ENCODE measurements around the gene POU6F2.
A peak's percentile ranks its signal among the peaks of the same experiment; 100 is the strongest.

Gene POU6F2

GRCh38 chr7:39197831-39198230 lies 220.1 kb downstream of the POU6F2 start:
- peak; percentile 53 for DNase-seq

GRCh38 chr7:39198556-39198955 lies 220.8 kb downstream of the POU6F2 start:
- DNase-seq = no peak

- DNase-seq = peak; percentile 23
Measured at GRCh38 chr7:39199006-39199405, 221.3 kb downstream of the POU6F2 start.

- DNase-seq = no peak
Measured at GRCh38 chr7:39199951-39200350, 222.2 kb downstream of the POU6F2 start.

- no peak for DNase-seq
Measured at GRCh38 chr7:39202041-39202440, 224.3 kb downstream of the POU6F2 start.

- DNase-seq = no peak
Measured at GRCh38 chr7:39210362-39210761, 232.7 kb downstream of the POU6F2 start.

- peak; percentile 87 for DNase-seq
Measured at GRCh38 chr7:39211581-39211980, 233.9 kb downstream of the POU6F2 start.

GRCh38 chr7:39212876-39213275 lies 235.2 kb downstream of the POU6F2 start:
- no peak for DNase-seq

GRCh38 chr7:39217783-39218182 lies 240.1 kb downstream of the POU6F2 start:
- DNase-seq = no peak

GRCh38 chr7:39219869-39220268 lies 242.2 kb downstream of the POU6F2 start:
- DNase-seq = no peak

- peak; percentile 83 for DNase-seq
Measured at GRCh38 chr7:39221901-39222300, 244.2 kb downstream of the POU6F2 start.

GRCh38 chr7:39228946-39229345 lies 251.2 kb downstream of the POU6F2 start:
- peak; percentile 96 for DNase-seq

GRCh38 chr7:39233851-39234529 lies 256.3 kb downstream of the POU6F2 start:
- DNase-seq = no peak

GRCh38 chr7:39238234-39238869 lies 260.6 kb downstream of the POU6F2 start:
- no peak for DNase-seq

- no peak for DNase-seq
Measured at GRCh38 chr7:39240864-39241263, 263.2 kb downstream of the POU6F2 start.

- no peak for DNase-seq
Measured at GRCh38 chr7:39247576-39247975, 269.9 kb downstream of the POU6F2 start.

GRCh38 chr7:39248041-39248691 lies 270.5 kb downstream of the POU6F2 start:
- DNase-seq = peak; percentile 71

GRCh38 chr7:39248692-39249090 lies 271.0 kb downstream of the POU6F2 start:
- DNase-seq = peak; percentile 42

- DNase-seq = no peak
Measured at GRCh38 chr7:39249635-39250152, 272.0 kb downstream of the POU6F2 start.

GRCh38 chr7:39252916-39253315 lies 275.2 kb downstream of the POU6F2 start:
- DNase-seq = peak; percentile 99

GRCh38 chr7:39259391-39260003 lies 281.8 kb downstream of the POU6F2 start:
- DNase-seq = no peak

GRCh38 chr7:39260279-39260844 lies 282.7 kb downstream of the POU6F2 start:
- DNase-seq = peak; percentile 48

- no peak for DNase-seq
Measured at GRCh38 chr7:39261771-39262170, 284.1 kb downstream of the POU6F2 start.

Data from fibroblast of skin of scalp (primary cell).